Loucy (cell line): Measurements from ENCODE around the gene GLI1.

Experiments
- H2AFZ ChIP-seq: fragments of 200-600 bp; sonication (generic); 2 replicates; pipeline ENCODE4 v1.6.0; 2016; ENCODE audit warnings: antibody characterized with exemption, mild to moderate bottlenecking, low read length, moderate library complexity
- H3F3A ChIP-seq: fragments of 200-600 bp; 2 replicates; pipeline ENCODE4 v1.6.0; 2016; ENCODE audit warnings: antibody characterized with exemption, low read depth, mild to moderate bottlenecking
- H3K27me3 ChIP-seq: fragments of 200-600 bp; sonication (generic); 2 replicates; pipeline ENCODE4 v1.6.1; 2014; ENCODE audit warnings: low read length, mild to moderate bottlenecking; ENCODE audit not compliant: insufficient read depth, poor library complexity, severe bottlenecking
- H3K36me3 ChIP-seq: fragments of 200-600 bp; sonication (generic); 2 replicates; pipeline ENCODE4 v1.6.1; 2016; ENCODE audit warnings: low read length; ENCODE audit not compliant: insufficient read depth
- H3K4me1 ChIP-seq: fragments of 200-600 bp; sonication (generic); 2 replicates; pipeline ENCODE4 v1.5.1; 2014; ENCODE audit warnings: low read length, mild to moderate bottlenecking; ENCODE audit not compliant: insufficient read depth, poor library complexity, severe bottlenecking
- H3K4me2 ChIP-seq: fragments of 200-600 bp; sonication (generic); 2 replicates; pipeline ENCODE4 v1.6.0; 2014; ENCODE audit warnings: antibody characterized with exemption, low read length, low read depth, mild to moderate bottlenecking; ENCODE audit not compliant: poor library complexity, severe bottlenecking
- H3K4me3 ChIP-seq: fragments of 200-600 bp; sonication (generic); 2 replicates; pipeline ENCODE4 v1.5.1; 2014; ENCODE audit warnings: low read length, mild to moderate bottlenecking, mixed read lengths; ENCODE audit not compliant: poor library complexity, severe bottlenecking
- H3K79me2 ChIP-seq: fragments of 200-600 bp; sonication (generic); 2 replicates; pipeline ENCODE4 v1.6.1; 2014; ENCODE audit warnings: low read length; ENCODE audit not compliant: insufficient read depth
- H3K9ac ChIP-seq: fragments of 200-600 bp; sonication (generic); 2 replicates; pipeline ENCODE4 v1.6.0; 2014; ENCODE audit warnings: mild to moderate bottlenecking, low read depth, low read length, moderate library complexity; ENCODE audit not compliant: poor library complexity, severe bottlenecking
- H3K9me2 ChIP-seq: fragments of 200-600 bp; sonication (generic); replicated peaks from 2 replicates; pipeline ENCODE4 v1.6.1; 2016; ENCODE audit warnings: low read depth, low read length, mixed read lengths
- H3K9me3 ChIP-seq: fragments of 200-600 bp; sonication (generic); 2 replicates; pipeline ENCODE4 v1.6.1; 2014; ENCODE audit warnings: mild to moderate bottlenecking, antibody characterized with exemption, low read length, low read depth; ENCODE audit not compliant: insufficient read depth
- H4K20me1 ChIP-seq: fragments of 200-600 bp; sonication (generic); 2 replicates; pipeline ENCODE4 v1.6.0; 2014; ENCODE audit warnings: antibody characterized with exemption, low read length, mild to moderate bottlenecking; ENCODE audit not compliant: insufficient read depth, poor library complexity, severe bottlenecking
- CTCF ChIP-seq: fragments of 200-600 bp; sonication (generic); conservative IDR thresholded peaks from 2 replicates; pipeline ENCODE4 v1.5.1; 2014; ENCODE audit warnings: mild to moderate bottlenecking, antibody characterized with exemption, low read length
- EZH2phosphoT487 ChIP-seq: fragments of 200-600 bp; IDR thresholded peaks from 2 replicates; pipeline ENCODE4 v1.6.1; 2018; ENCODE audit warnings: antibody characterized with exemption, mild to moderate bottlenecking, moderate library complexity, borderline replicate concordance

The GLI1 gene

GRCh38 chr12:57464569-57464968 is 5.0 kb downstream of the GLI1 start:
- Histone ChIP-seq H3K4me1 (peaks cover 22% of the 10 kb centered on the region), H3K27me3 (no peaks in the 10 kb centered on the region), H3K4me2 (no peak overlapping the region), H3K79me2 (no peaks in the 10 kb centered on the region), H3K9ac (no peak overlapping the region), H2AFZ (no peak overlapping the region), H3K9me2 (no peaks in the 10 kb centered on the region), H3K9me3 (no peaks in the 10 kb centered on the region), H3K4me3 (no peak overlapping the region), H4K20me1 (no peaks in the 10 kb centered on the region), H3K36me3 (no peaks in the 10 kb centered on the region), H3F3A (peaks cover 2% of the 10 kb centered on the region; the same call in 1 of the 2 replicates)
- no peak for TF ChIP-seq EZH2phosphoT487
- no peak for TF ChIP-seq CTCF

GRCh38 chr12:57465030-57465746 is 5.6 kb downstream of the GLI1 start:
- TF ChIP-seq CTCF (no peak), EZH2phosphoT487 (no peak)
- Histone ChIP-seq H3K36me3 (no peaks in the 10 kb centered on the region), H3F3A (peaks cover 2% of the 10 kb centered on the region; the same call in 1 of the 2 replicates), H3K9me2 (no peaks in the 10 kb centered on the region), H2AFZ (no peak overlapping the region), H3K4me1 (peaks cover 20% of the 10 kb centered on the region), H3K9me3 (no peaks in the 10 kb centered on the region), H4K20me1 (no peaks in the 10 kb centered on the region), H3K9ac (no peak overlapping the region), H3K4me2 (no peak overlapping the region), H3K4me3 (no peak overlapping the region), H3K27me3 (no peaks in the 10 kb centered on the region), H3K79me2 (no peaks in the 10 kb centered on the region)

DNA sequence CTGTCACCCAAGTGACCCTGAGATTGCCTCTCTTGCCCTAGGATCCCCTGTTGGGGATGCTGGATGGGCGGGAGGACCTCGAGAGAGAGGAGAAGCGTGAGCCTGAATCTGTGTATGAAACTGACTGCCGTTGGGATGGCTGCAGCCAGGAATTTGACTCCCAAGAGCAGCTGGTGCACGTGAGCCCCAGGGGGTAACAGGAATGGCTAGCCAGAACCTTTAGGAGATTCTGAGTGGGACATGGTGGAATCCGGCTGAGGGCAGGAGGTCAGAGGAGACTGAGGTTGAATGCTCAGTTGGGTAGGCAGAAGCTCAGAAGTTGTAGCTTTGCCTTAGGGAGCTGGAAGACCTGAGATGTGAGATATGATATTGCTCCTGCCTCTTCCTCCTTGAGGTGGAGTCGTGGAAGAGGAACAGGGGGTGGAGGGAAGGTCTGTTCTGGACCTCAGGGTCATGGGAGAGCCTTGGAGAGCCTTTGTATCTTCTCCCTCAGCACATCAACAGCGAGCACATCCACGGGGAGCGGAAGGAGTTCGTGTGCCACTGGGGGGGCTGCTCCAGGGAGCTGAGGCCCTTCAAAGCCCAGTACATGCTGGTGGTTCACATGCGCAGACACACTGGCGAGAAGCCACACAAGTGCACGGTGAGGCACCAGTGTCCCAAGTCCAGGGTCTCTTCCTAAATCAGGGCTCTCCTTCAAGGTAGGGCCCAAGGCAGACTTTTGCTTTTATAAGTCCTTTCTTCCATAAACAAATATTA is 6.3 kb downstream of the GLI1 start:
- Histone ChIP-seq H3K4me2 (no peak overlapping the region), H3K27me3 (no peaks in the 10 kb centered on the region)

More for the DNA sequence above, 6.3 kb downstream of the GLI1 start:
- Histone ChIP-seq H3K9me3 (no peaks in the 10 kb centered on the region), H3K36me3 (no peaks in the 10 kb centered on the region), H3K4me3 (no peak overlapping the region), H3K79me2 (no peaks in the 10 kb centered on the region), H3K4me1 (peaks cover 13% of the 10 kb centered on the region), H3K9ac (no peak overlapping the region), H4K20me1 (no peaks in the 10 kb centered on the region), H2AFZ (no peak overlapping the region), H3F3A (no peaks in the 10 kb centered on the region), H3K9me2 (no peaks in the 10 kb centered on the region)
- no peak for TF ChIP-seq EZH2phosphoT487
